ENCODE measurements around the gene KLHDC7B.

- TF ChIP-seq CTCF (IDR thresholded peaks at IDR 0.05; ENCODE audit: poor library complexity), result no peak
- no peak for TF ChIP-seq EZH2phosphoT487 (IDR thresholded peaks at IDR 0.05; ENCODE audit: low read depth, severe bottlenecking, unreplicated experiment)
- TF ChIP-seq EZH2 (IDR thresholded peaks at IDR 0.05; ENCODE audit: borderline replicate concordance), result no peak
These were observed 33.1 kb downstream of the KLHDC7B start for GRCh38 chr22:50578776-50579310.

All from hepatocyte (in vitro differentiated cells).